PC-3 (cell line): ENCODE measurements around the gene ST14.

Experiments
- EZH2 ChIP-seq: fragments of 300-600 bp; sonication (generic); IDR thresholded peaks from one replicate; pipeline ENCODE4 v1.6.1; 2017; ENCODE audit warnings: antibody characterized with exemption, mild to moderate bottlenecking, low read length; ENCODE audit not compliant: unreplicated experiment
- EZH2phosphoT487 ChIP-seq: fragments of 300-600 bp; sonication (generic); IDR thresholded peaks from 2 replicates; pipeline ENCODE4 v1.6.1; 2018; ENCODE audit warnings: mild to moderate bottlenecking, antibody characterized with exemption, low read length, borderline replicate concordance
- TF ChIP-seq, protein P1 (sequence below): fragments of 300-600 bp; sonication (generic); conservative IDR thresholded peaks from 2 replicates; pipeline ENCODE4 v1.5.1; 2017; ENCODE audit warnings: antibody characterized with exemption, low read depth, mild to moderate bottlenecking, low read length

DNA sequence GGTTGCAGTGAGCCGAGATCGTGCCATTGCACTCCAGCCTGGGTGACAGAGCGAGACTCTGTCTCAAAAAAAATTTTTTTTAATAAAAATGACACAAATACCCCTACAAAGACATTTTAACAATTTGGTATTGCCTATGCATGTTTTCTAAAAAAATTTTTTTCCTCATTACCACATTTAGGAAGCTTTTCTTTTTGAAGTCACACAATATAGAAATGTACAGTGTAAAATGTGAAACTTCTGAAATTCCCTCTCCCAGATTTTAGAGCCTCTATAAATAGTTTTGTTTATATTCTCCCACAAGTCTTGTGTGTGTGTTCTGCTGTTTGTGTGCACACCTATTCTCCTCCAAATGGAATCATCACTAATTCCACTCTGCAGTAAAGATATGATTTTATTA is 7.6 kb downstream of the ST14 start:
- TF ChIP-seq, protein P1, sequence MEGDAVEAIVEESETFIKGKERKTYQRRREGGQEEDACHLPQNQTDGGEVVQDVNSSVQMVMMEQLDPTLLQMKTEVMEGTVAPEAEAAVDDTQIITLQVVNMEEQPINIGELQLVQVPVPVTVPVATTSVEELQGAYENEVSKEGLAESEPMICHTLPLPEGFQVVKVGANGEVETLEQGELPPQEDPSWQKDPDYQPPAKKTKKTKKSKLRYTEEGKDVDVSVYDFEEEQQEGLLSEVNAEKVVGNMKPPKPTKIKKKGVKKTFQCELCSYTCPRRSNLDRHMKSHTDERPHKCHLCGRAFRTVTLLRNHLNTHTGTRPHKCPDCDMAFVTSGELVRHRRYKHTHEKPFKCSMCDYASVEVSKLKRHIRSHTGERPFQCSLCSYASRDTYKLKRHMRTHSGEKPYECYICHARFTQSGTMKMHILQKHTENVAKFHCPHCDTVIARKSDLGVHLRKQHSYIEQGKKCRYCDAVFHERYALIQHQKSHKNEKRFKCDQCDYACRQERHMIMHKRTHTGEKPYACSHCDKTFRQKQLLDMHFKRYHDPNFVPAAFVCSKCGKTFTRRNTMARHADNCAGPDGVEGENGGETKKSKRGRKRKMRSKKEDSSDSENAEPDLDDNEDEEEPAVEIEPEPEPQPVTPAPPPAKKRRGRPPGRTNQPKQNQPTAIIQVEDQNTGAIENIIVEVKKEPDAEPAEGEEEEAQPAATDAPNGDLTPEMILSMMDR: no peak
- TF ChIP-seq EZH2phosphoT487 (no peak), EZH2 (no peak)
